Measurements from ENCODE around the gene CD44. TPM values are rescaled to one million over a fixed set of nuclear protein-coding genes. Genes with fewer than 3 reads are reported as not detected.

CD44 gene
- polyA plus RNA-seq, 2 of the 4 experiments (the other 2 are of a cell fraction): 309 to 585 TPM

- TF ChIP-seq REST (IDR thresholded peaks at IDR 0.05) (no peak), MAZ (IDR thresholded peaks at IDR 0.05; ENCODE audit: borderline replicate concordance, low read depth, low read length) (no peak), JUNB (IDR thresholded peaks at IDR 0.05) (peak; percentile 95), NR3C1 (IDR thresholded peaks at IDR 0.05) (no peak), GATA3 (IDR thresholded peaks at IDR 0.05; ENCODE audit: borderline replicate concordance) (peak; percentile 83; the same call in 1 of the 2 replicates), FOSL2 (IDR thresholded peaks at IDR 0.05) (peak; percentile 89), FOSL2 (CRISPR knock-in tag; IDR thresholded peaks at IDR 0.05) (peak; percentile 71), CBX8 (IDR thresholded peaks at IDR 0.05) (no peak)
These were observed 26.7 kb downstream of the CD44 start (continued) for GRCh38 chr11:35165423-35166368.

- ChIA-PET POLR2A (interaction anchor here (2.3 kb wide), 1 partner anchor 27 kb away, joined by 10 read pairs; no protein-coding TSS in a partner anchor), CTCF (interaction anchor here (1.3 to 3.4 kb wide), 6 partner anchors 12 to 241 kb away, joined by 4 to 9 read pairs (median 5); no protein-coding TSS in a partner anchor)
- H3K27ac ChIP-seq: peak overlapping the region; percentile 76 to 87
- ATAC-seq (peak; percentile 67 to 86), FAIRE-seq (no peak), DNase-seq (ENCODE audit: low read depth in 1 of 2, low spot score in 1 of 2) (peak; percentile 57 to 73)
- no peak overlapping the region for H3K4me3 ChIP-seq
- peak overlapping the region; percentile 61 for H3K4me2 ChIP-seq
- no peaks in the 10 kb centered on the region for H3K9me3 ChIP-seq
- 13% methylated on average over 11 of the region's 11 CpGs for WGBS (ENCODE audit: missing lambda C conversion rate)
- H3K4me1 ChIP-seq: peaks cover 93% of the 10 kb centered on the region
- TF ChIP-seq FOXS1 (CRISPR knock-in tag; IDR thresholded peaks at IDR 0.05) (no peak), ESRRA (IDR thresholded peaks at IDR 0.05; ENCODE audit: borderline replicate concordance, low read length) (no peak), POLR2A (IDR thresholded peaks at IDR 0.05; ENCODE audit: low read length) (no peak), RARB (CRISPR knock-in tag; IDR thresholded peaks at IDR 0.05) (no peak), CEBPB (IDR thresholded peaks at IDR 0.05) (peak in 1 of 2 experiments; percentile 73; a peak in 2 of 4 replicates), HES2 (IDR thresholded peaks at IDR 0.05) (no peak), HMGXB4 (CRISPR knock-in tag; IDR thresholded peaks at IDR 0.05; ENCODE audit: borderline replicate concordance) (no peak), RCOR1 (IDR thresholded peaks at IDR 0.05; ENCODE audit: low read depth, low read length) (no peak), KDM1A (IDR thresholded peaks at IDR 0.05; ENCODE audit: low read depth) (no peak), ZC3H11A (IDR thresholded peaks at IDR 0.05) (no peak), MAX (IDR thresholded peaks at IDR 0.05) (peak; percentile 83), CBX2 (IDR thresholded peaks at IDR 0.05; ENCODE audit: borderline replicate concordance, low read depth) (no peak), POLR2AphosphoS2 (conservative IDR thresholded peaks at IDR 0.05; ENCODE audit: low read length) (no peak), TFCP2L1 (CRISPR knock-in tag; IDR thresholded peaks at IDR 0.05) (no peak), ELK1 (IDR thresholded peaks at IDR 0.05; ENCODE audit: low read depth, low read length) (no peak), MYC (IDR thresholded peaks at IDR 0.05; ENCODE audit: borderline replicate concordance, low read length) (no peak), ZNF302 (CRISPR knock-in tag; IDR thresholded peaks at IDR 0.05) (no peak), FOSB (CRISPR knock-in tag; IDR thresholded peaks at IDR 0.05) (no peak), HOXA7 (CRISPR knock-in tag; IDR thresholded peaks at IDR 0.05) (no peak), JUNB (IDR thresholded peaks at IDR 0.05) (peak; percentile 97), USF2 (IDR thresholded peaks at IDR 0.05) (no peak), SMC3 (IDR thresholded peaks at IDR 0.05) (no peak; the same call in 1 of the 3 replicates)
These were observed 27.7 kb downstream of the CD44 start for GRCh38 chr11:35166369-35167360.

Data from A549 (cell line).